Neural cell (in vitro differentiated cells): Measurements from ENCODE around the gene LMOD1. TPM values are rescaled to one million over a fixed set of nuclear protein-coding genes. Genes with fewer than 3 reads are reported as not detected.

Experiments used
- H2AFZ ChIP-seq: fragments of 200-600, 300-800 bp; sonication (generic), shearing (Covaris generic); 2 replicates; pipeline ENCODE4 v1.6.0; 2014; ENCODE audit warnings: low read depth, mild to moderate bottlenecking, antibody characterized with exemption, low read length, moderate library complexity
- H3F3A ChIP-seq: fragments of 200-600 bp; shearing (Covaris generic); 2 replicates; pipeline ENCODE4 v1.6.1; 2016; ENCODE audit warnings: mild to moderate bottlenecking, moderate library complexity, mixed read lengths, antibody characterized with exemption, low read length; ENCODE audit not compliant: insufficient read depth, poor library complexity, severe bottlenecking
- H3K27ac ChIP-seq: fragments of 200-600, 300-800 bp; sonication (generic), shearing (Covaris generic); 2 replicates; pipeline ENCODE4 v1.5.1; 2014; ENCODE audit warnings: mild to moderate bottlenecking, low read length, moderate library complexity
- H3K27me3 ChIP-seq: fragments of 300-800, 200-600 bp; sonication (generic), shearing (Covaris generic); 2 replicates; pipeline ENCODE4 v1.6.0; 2014; ENCODE audit warnings: mild to moderate bottlenecking, low read depth, low read length, moderate library complexity; ENCODE audit not compliant: insufficient read depth
- H3K36me3 ChIP-seq: fragments of 300-800, 200-600 bp; sonication (generic), shearing (Covaris generic); 2 replicates; pipeline ENCODE4 v1.5.1; 2014; ENCODE audit warnings: mild to moderate bottlenecking, antibody characterized with exemption, low read length, moderate library complexity; ENCODE audit not compliant: insufficient read depth
- H3K4me2 ChIP-seq: fragments of 300-800, 200-600 bp; sonication (generic), shearing (Covaris generic); 2 replicates; pipeline ENCODE4 v1.6.0; 2014; ENCODE audit warnings: mild to moderate bottlenecking, low read length
- H3K4me3 ChIP-seq: fragments of 300-800, 200-600 bp; sonication (generic), shearing (Covaris generic); 2 replicates; pipeline ENCODE4 v1.5.1; 2014; ENCODE audit warnings: mild to moderate bottlenecking, low read length, moderate library complexity
- H3K79me2 ChIP-seq: fragments of 200-600 bp; shearing (Covaris generic); replicated peaks from 2 replicates; pipeline ENCODE4 v1.6.0; 2014; ENCODE audit warnings: mild to moderate bottlenecking, low read length, moderate library complexity; ENCODE audit not compliant: insufficient read depth
- H3K9ac ChIP-seq: fragments of 300-800, 200-600 bp; sonication (generic), shearing (Covaris generic); 2 replicates; pipeline ENCODE4 v1.6.1; 2016; ENCODE audit warnings: mild to moderate bottlenecking, low read length, mixed read lengths
- H3K9me2 ChIP-seq: fragments of 200-600 bp; shearing (Covaris generic); 2 replicates; pipeline ENCODE4 v1.6.1; 2016; ENCODE audit warnings: mild to moderate bottlenecking, low read length, mixed read lengths; ENCODE audit not compliant: insufficient read depth
- H3K9me3 ChIP-seq: fragments of 200-600, 300-800 bp; sonication (generic), shearing (Covaris generic); 2 replicates; pipeline ENCODE4 v1.6.1; 2016; ENCODE audit warnings: mild to moderate bottlenecking, mixed run types, low read length, moderate library complexity, mixed read lengths
- H4K20me1 ChIP-seq: fragments of 200-600 bp; shearing (Covaris generic); 2 replicates; pipeline ENCODE4 v1.6.1; 2016; ENCODE audit warnings: mild to moderate bottlenecking, mixed run types; ENCODE audit not compliant: insufficient read depth
- EP300 ChIP-seq: fragments of 450-650 bp; conservative IDR thresholded peaks from 2 replicates; pipeline ENCODE4 v1.6.1; 2014; ENCODE audit warnings: antibody characterized with exemption, mild to moderate bottlenecking, moderate library complexity; ENCODE audit not compliant: poor library complexity, severe bottlenecking
- EZH2 ChIP-seq: fragments of 200-600, 300-800 bp; shearing (Covaris generic), sonication (generic); IDR thresholded peaks from 2 replicates; pipeline ENCODE4 v1.6.1; 2014; ENCODE audit warnings: antibody characterized with exemption, low read length, borderline replicate concordance, mild to moderate bottlenecking; ENCODE audit not compliant: insufficient read depth, poor library complexity, severe bottlenecking
- MXI1 ChIP-seq: fragments of 450-650 bp; conservative IDR thresholded peaks from 2 replicates; pipeline ENCODE4 v1.6.1; 2014; ENCODE audit warnings: antibody characterized with exemption, mild to moderate bottlenecking; ENCODE audit not compliant: poor library complexity, severe bottlenecking
- POLR2AphosphoS5 ChIP-seq: IDR thresholded peaks from 2 replicates; pipeline ENCODE4 v1.6.1; 2012
- RAD21 ChIP-seq: fragments of 450-650 bp; conservative IDR thresholded peaks from 2 replicates; pipeline ENCODE4 v1.6.1; 2014; ENCODE audit warnings: antibody characterized with exemption, mild to moderate bottlenecking, moderate library complexity
- SMC3 ChIP-seq: fragments of 450-650 bp; conservative IDR thresholded peaks from 2 replicates; pipeline ENCODE4 v1.6.1; 2014; ENCODE audit warnings: antibody characterized with exemption, mild to moderate bottlenecking, moderate library complexity; ENCODE audit not compliant: poor library complexity
- TAF1 ChIP-seq: IDR thresholded peaks from 2 replicates; pipeline ENCODE4 v1.6.1; 2012; ENCODE audit warnings: low read depth
- polyA plus RNA-seq: library from polyadenylated mRNA; depleted of rRNA; stranded (reverse); fragments of >200 nt; gene quantifications from 2 replicates; pipeline ENCODE4 v1.2.3, GENCODE V29; 2014
- TF ChIP-seq, protein P1 (sequence below): IDR thresholded peaks from 2 replicates; pipeline ENCODE4 v1.6.1; 2012; ENCODE audit warnings: borderline replicate concordance
- TF ChIP-seq, protein P2 (sequence below): fragments of 450-650 bp; IDR thresholded peaks from 2 replicates; pipeline ENCODE4 v1.5.1; 2014; ENCODE audit warnings: antibody characterized with exemption, mild to moderate bottlenecking, moderate library complexity; ENCODE audit not compliant: poor library complexity, severe bottlenecking

LMOD1 gene
- polyA plus RNA-seq, 1 donor from 2014 or later, result not detected

DNA sequence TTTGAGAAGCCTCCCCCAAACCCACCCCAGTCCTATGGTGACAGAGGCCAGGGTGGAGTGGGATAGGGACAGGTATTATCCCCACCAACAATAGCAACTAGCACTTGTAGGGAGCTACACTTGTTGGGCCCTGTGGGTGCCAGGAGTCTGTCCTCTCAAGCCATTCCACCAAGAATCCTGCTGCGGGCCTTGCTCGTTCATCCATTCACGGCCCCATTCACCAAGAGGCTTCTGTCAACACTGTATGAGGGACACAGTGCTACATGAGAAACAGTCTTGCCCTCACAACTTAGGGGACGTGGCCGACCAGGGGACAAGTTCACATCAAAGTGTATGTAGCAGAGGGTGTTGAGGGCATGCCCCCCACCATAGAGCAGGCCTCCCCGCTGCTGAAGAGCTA lies 38.7 kb downstream of the LMOD1 start:
- H2AFZ ChIP-seq, result no peak overlapping the region
- no peaks in the 10 kb centered on the region for H3K79me2 ChIP-seq
- H3K4me3 ChIP-seq, result no peak overlapping the region
- no peaks in the 10 kb centered on the region for H3K27me3 ChIP-seq
- H3K9me3 ChIP-seq, result no peaks in the 10 kb centered on the region
- H3K4me2 ChIP-seq, result no peak overlapping the region
- H3K27ac ChIP-seq, result no peak overlapping the region
- no peaks in the 10 kb centered on the region for H3K36me3 ChIP-seq
- no peaks in the 10 kb centered on the region for H3F3A ChIP-seq
- no peak overlapping the region for H3K9ac ChIP-seq
- TF ChIP-seq MXI1 (no peak), POLR2AphosphoS5 (no peak), SMC3 (no peak), RAD21 (no peak), TAF1 (no peak), EP300 (no peak), EZH2 (no peak)
- TF ChIP-seq, protein P1, sequence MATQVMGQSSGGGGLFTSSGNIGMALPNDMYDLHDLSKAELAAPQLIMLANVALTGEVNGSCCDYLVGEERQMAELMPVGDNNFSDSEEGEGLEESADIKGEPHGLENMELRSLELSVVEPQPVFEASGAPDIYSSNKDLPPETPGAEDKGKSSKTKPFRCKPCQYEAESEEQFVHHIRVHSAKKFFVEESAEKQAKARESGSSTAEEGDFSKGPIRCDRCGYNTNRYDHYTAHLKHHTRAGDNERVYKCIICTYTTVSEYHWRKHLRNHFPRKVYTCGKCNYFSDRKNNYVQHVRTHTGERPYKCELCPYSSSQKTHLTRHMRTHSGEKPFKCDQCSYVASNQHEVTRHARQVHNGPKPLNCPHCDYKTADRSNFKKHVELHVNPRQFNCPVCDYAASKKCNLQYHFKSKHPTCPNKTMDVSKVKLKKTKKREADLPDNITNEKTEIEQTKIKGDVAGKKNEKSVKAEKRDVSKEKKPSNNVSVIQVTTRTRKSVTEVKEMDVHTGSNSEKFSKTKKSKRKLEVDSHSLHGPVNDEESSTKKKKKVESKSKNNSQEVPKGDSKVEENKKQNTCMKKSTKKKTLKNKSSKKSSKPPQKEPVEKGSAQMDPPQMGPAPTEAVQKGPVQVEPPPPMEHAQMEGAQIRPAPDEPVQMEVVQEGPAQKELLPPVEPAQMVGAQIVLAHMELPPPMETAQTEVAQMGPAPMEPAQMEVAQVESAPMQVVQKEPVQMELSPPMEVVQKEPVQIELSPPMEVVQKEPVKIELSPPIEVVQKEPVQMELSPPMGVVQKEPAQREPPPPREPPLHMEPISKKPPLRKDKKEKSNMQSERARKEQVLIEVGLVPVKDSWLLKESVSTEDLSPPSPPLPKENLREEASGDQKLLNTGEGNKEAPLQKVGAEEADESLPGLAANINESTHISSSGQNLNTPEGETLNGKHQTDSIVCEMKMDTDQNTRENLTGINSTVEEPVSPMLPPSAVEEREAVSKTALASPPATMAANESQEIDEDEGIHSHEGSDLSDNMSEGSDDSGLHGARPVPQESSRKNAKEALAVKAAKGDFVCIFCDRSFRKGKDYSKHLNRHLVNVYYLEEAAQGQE, result no peak
- TF ChIP-seq, protein P2, sequence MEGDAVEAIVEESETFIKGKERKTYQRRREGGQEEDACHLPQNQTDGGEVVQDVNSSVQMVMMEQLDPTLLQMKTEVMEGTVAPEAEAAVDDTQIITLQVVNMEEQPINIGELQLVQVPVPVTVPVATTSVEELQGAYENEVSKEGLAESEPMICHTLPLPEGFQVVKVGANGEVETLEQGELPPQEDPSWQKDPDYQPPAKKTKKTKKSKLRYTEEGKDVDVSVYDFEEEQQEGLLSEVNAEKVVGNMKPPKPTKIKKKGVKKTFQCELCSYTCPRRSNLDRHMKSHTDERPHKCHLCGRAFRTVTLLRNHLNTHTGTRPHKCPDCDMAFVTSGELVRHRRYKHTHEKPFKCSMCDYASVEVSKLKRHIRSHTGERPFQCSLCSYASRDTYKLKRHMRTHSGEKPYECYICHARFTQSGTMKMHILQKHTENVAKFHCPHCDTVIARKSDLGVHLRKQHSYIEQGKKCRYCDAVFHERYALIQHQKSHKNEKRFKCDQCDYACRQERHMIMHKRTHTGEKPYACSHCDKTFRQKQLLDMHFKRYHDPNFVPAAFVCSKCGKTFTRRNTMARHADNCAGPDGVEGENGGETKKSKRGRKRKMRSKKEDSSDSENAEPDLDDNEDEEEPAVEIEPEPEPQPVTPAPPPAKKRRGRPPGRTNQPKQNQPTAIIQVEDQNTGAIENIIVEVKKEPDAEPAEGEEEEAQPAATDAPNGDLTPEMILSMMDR, result no peak
- H3K9me2 ChIP-seq, result no peaks in the 10 kb centered on the region
- H4K20me1 ChIP-seq, result no peaks in the 10 kb centered on the region

DNA sequence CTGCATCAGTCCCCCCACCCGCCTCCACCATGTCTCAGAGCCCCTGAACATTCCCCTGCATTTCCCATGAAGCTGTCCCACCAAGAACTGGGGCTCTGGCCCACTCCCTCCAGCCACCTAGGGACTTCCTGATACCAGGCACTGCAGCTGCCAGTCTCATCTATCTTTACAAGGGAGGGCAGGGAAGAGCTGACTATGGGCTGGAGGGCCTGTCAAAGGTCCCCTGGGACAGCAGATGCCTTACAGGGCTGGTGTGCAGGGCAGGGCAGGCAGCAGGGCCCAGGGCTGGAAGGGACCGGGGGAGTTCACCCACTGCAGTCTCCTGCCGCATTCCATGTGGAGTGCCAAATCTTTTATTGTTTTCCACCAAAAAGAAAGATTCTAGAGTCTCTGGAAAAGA lies 40.0 kb downstream of the LMOD1 start:
- Histone ChIP-seq H4K20me1 (no peaks in the 10 kb centered on the region), H3K27ac (no peak overlapping the region)

More for the DNA sequence above, 40.0 kb downstream of the LMOD1 start:
- Histone ChIP-seq H3K9me2 (no peaks in the 10 kb centered on the region), H3K9me3 (no peaks in the 10 kb centered on the region), H3K4me2 (no peak overlapping the region), H3K79me2 (no peaks in the 10 kb centered on the region), H3K9ac (no peak overlapping the region), H2AFZ (no peak overlapping the region), H3K27me3 (no peaks in the 10 kb centered on the region), H3F3A (no peaks in the 10 kb centered on the region), H3K4me3 (no peak overlapping the region), H3K36me3 (no peaks in the 10 kb centered on the region)
- TF ChIP-seq MXI1, result no peak
- TF ChIP-seq TAF1, result no peak
- TF ChIP-seq RAD21, result no peak
- TF ChIP-seq, protein P2, result no peak
- TF ChIP-seq EZH2, result no peak
- TF ChIP-seq EP300, result no peak
- TF ChIP-seq, protein P1, result no peak
- no peak for TF ChIP-seq POLR2AphosphoS5
- no peak for TF ChIP-seq SMC3
